H9 (cell line): ENCODE results near the gene TKFC. TPM values are rescaled to one million over a fixed set of nuclear protein-coding genes. Genes with fewer than 3 reads are reported as not detected.

ENCODE experiments used
- DNase-seq: peaks from one replicate; pipeline ENCODE4 v3.0.0-alpha.2; 2017
- H2AFZ ChIP-seq: one replicate; pipeline ENCODE4 v1.6.1; 2013; ENCODE audit warnings: mild to moderate bottlenecking, low read length, control low read depth, moderate library complexity
- H2AK5ac ChIP-seq: 2 replicates; pipeline ENCODE4 v1.6.1; 2013; ENCODE audit warnings: low read length, control low read depth, mixed read lengths; ENCODE audit not compliant: insufficient read length
- H2BK120ac ChIP-seq: one replicate; pipeline ENCODE4 v1.6.1; 2013; ENCODE audit warnings: low read depth, mild to moderate bottlenecking, low read length, control low read depth, inconsistent platforms; ENCODE audit not compliant: poor library complexity, severe bottlenecking
- H2BK12ac ChIP-seq: 2 replicates; pipeline ENCODE4 v1.6.1; 2013; ENCODE audit warnings: low read length, control low read depth, mixed read lengths, low read depth; ENCODE audit not compliant: insufficient read length
- H2BK15ac ChIP-seq: 2 replicates; pipeline ENCODE4 v1.6.1; 2013; ENCODE audit warnings: low read depth, low read length, control low read depth
- H2BK20ac ChIP-seq: one replicate; pipeline ENCODE4 v1.6.1; 2013; ENCODE audit warnings: low read depth, mild to moderate bottlenecking, low read length, control low read depth, inconsistent platforms; ENCODE audit not compliant: poor library complexity, severe bottlenecking
- H2BK5ac ChIP-seq: 2 replicates; pipeline ENCODE4 v1.6.1; 2013; ENCODE audit warnings: low read length, control low read depth, mixed read lengths; ENCODE audit not compliant: insufficient read length
- H3K14ac ChIP-seq: 2 replicates; pipeline ENCODE4 v1.6.1; 2013; ENCODE audit warnings: low read length, control low read depth; ENCODE audit not compliant: insufficient read depth
- H3K18ac ChIP-seq: 2 replicates; pipeline ENCODE4 v1.6.1; 2013; ENCODE audit warnings: low read depth, mild to moderate bottlenecking, mixed read lengths, low read length, control low read depth; ENCODE audit not compliant: insufficient read length
- H3K23ac ChIP-seq: 2 replicates; pipeline ENCODE4 v1.6.1; 2013; ENCODE audit warnings: low read length, control low read depth, mixed read lengths, low read depth; ENCODE audit not compliant: insufficient read length
- H3K23me2 ChIP-seq: 2 replicates; pipeline ENCODE4 v1.6.1; 2013; ENCODE audit warnings: low read depth, mild to moderate bottlenecking, mixed read lengths, low read length, control low read depth; ENCODE audit not compliant: insufficient read length, poor library complexity, severe bottlenecking
- H3K27ac ChIP-seq: 2 replicates; pipeline ENCODE4 v1.5.1; 2013; ENCODE audit warnings: low read length, control low read depth, mixed read lengths, low read depth; ENCODE audit not compliant: insufficient read length
- H3K27me3 ChIP-seq: 2 replicates; pipeline ENCODE4 v1.6.1; 2013; ENCODE audit warnings: low read length, control low read depth, inconsistent platforms; ENCODE audit not compliant: insufficient read depth
- H3K4ac ChIP-seq: 2 replicates; pipeline ENCODE4 v1.6.1; 2013; ENCODE audit warnings: low read depth, mild to moderate bottlenecking, control low read depth, inconsistent platforms, low read length, moderate library complexity
- H3K4me1 ChIP-seq: 2 replicates; pipeline ENCODE4 v1.6.1; 2013; ENCODE audit warnings: low read length, control low read depth, inconsistent platforms; ENCODE audit not compliant: insufficient read depth
- H3K4me2 ChIP-seq: 2 replicates; pipeline ENCODE4 v1.6.1; 2013; ENCODE audit warnings: low read length, control low read depth, mixed read lengths; ENCODE audit not compliant: insufficient read length, insufficient read depth
- H3K56ac ChIP-seq: 2 replicates; pipeline ENCODE4 v1.6.1; 2013; ENCODE audit warnings: low read depth, mild to moderate bottlenecking, mixed read lengths, low read length, control low read depth; ENCODE audit not compliant: insufficient read length
- H3K79me1 ChIP-seq: 2 replicates; pipeline ENCODE4 v1.6.1; 2013; ENCODE audit warnings: low read depth, mild to moderate bottlenecking, moderate library complexity, low read length, control low read depth, inconsistent platforms; ENCODE audit not compliant: insufficient read depth, poor library complexity, severe bottlenecking
- H3K79me2 ChIP-seq: 2 replicates; pipeline ENCODE4 v1.6.1; 2013; ENCODE audit warnings: low read length, control low read depth, inconsistent platforms; ENCODE audit not compliant: insufficient read depth
- H3K9ac ChIP-seq: 2 replicates; pipeline ENCODE4 v1.6.1; 2013; ENCODE audit warnings: low read length, control low read depth, mixed read lengths; ENCODE audit not compliant: insufficient read length; ENCODE audit errors: extremely low read depth
- H3K9me3 ChIP-seq: one replicate; pipeline ENCODE4 v1.6.1; 2013; ENCODE audit warnings: low read depth, low read length, inconsistent platforms; ENCODE audit not compliant: control insufficient read depth
- H3T11ph ChIP-seq: one replicate; pipeline ENCODE4 v1.6.1; 2013; ENCODE audit warnings: mild to moderate bottlenecking, low read length, control low read depth, inconsistent platforms
- H4K20me1 ChIP-seq: one replicate; pipeline ENCODE4 v1.6.1; 2013; ENCODE audit not compliant: control insufficient read depth, insufficient read length, insufficient read depth
- H4K5ac ChIP-seq: 2 replicates; pipeline ENCODE4 v1.6.1; 2013; ENCODE audit warnings: low read depth, mild to moderate bottlenecking, mixed read lengths, low read length, control low read depth; ENCODE audit not compliant: insufficient read length
- H4K8ac ChIP-seq: replicated peaks from 2 replicates; pipeline ENCODE4 v1.6.1; 2013; ENCODE audit warnings: low read length, control low read depth, mixed read lengths, low read depth; ENCODE audit not compliant: insufficient read length
- H4K91ac ChIP-seq: 2 replicates; pipeline ENCODE4 v1.6.1; 2013; ENCODE audit warnings: low read depth, mild to moderate bottlenecking, moderate library complexity, mixed read lengths, low read length, control low read depth; ENCODE audit not compliant: insufficient read length
- H3K27ac Mint-ChIP-seq, 3 experiments: 2 replicates in 2 of 3; 3 replicates in 1 of 3; pipeline ENCODE4 v1.8.0; 2020 to 2021; ENCODE audit warnings: mixed read lengths in 3 of 3, mild to moderate bottlenecking in 1 of 3, moderate library complexity in 1 of 3
- H3K27me3 Mint-ChIP-seq: 2 replicates; pipeline ENCODE4 v1.8.0; 2021; ENCODE audit warnings: low read depth, mild to moderate bottlenecking, moderate library complexity, mixed read lengths
- H3K36me3 Mint-ChIP-seq, 3 experiments: 2 replicates in 2 of 3; 3 replicates in 1 of 3; pipeline ENCODE4 v1.8.0; 2020 to 2021; ENCODE audit warnings: low read depth in 3 of 3, mixed read lengths in 3 of 3; ENCODE audit not compliant: insufficient read depth in 1 of 3
- H3K4me1 Mint-ChIP-seq, 2 experiments: 2 replicates each; pipeline ENCODE4 v1.8.0; 2020; ENCODE audit warnings: mixed read lengths in 2 of 2
- H3K4me3 Mint-ChIP-seq, 2 experiments: 2 replicates in 1 of 2; 3 replicates in 1 of 2; pipeline ENCODE4 v1.8.0; 2020 to 2021; ENCODE audit warnings: mild to moderate bottlenecking in 2 of 2, mixed read lengths in 2 of 2, moderate library complexity in 1 of 2
- H3K9me3 Mint-ChIP-seq, 2 experiments: 2 replicates in 1 of 2; 3 replicates in 1 of 2; pipeline ENCODE4 v1.8.0; 2020; ENCODE audit warnings: mild to moderate bottlenecking in 2 of 2, mixed read lengths in 2 of 2, moderate library complexity in 1 of 2
- WGBS: extraction: QIAGEN DNeasy Blood & Tissue Kit; methylation state at CpG from one replicate; pipeline ENCODE4 v1.1.7; 2013; ENCODE audit warnings: missing lambda C conversion rate, low lambda C conversion rate, mixed read lengths; ENCODE audit not compliant: insufficient read length; ENCODE audit errors: extremely low coverage; 5-methylcytosine and 5-hydroxymethylcytosine counted together
- total RNA-seq: library from RNA; stranded (reverse); gene quantifications from 2 replicates; pipeline ENCODE4 v1.2.1, GENCODE V29; 2021
- TF ChIP-seq, protein P1 (sequence below): fragments of 200-600 bp; sonication (generic); conservative IDR thresholded peaks from 3 replicates; pipeline ENCODE4 v1.8.0; 2021; ENCODE audit warnings: antibody characterized with exemption, mild to moderate bottlenecking

The TKFC gene
- total RNA-seq, 1 experiment from 2014 or later = 59.0 TPM

GRCh38 chr11:61384271-61385242 is 51.5 kb downstream of the TKFC start:
- H3K36me3 Mint-ChIP-seq = peaks cover 0 to under 1% (median 0%) of the 10 kb centered on the region in 3 experiments; a peak in 1 of 7 replicates
- H4K20me1 ChIP-seq = no peaks in the 10 kb centered on the region
- no peak overlapping the region for H3K4me3 Mint-ChIP-seq
- peaks cover 0 to 1% of the 10 kb centered on the region in 2 experiments; a peak in 1 of 5 replicates for H3K9me3 Mint-ChIP-seq
- no peak overlapping the region for H3K4ac ChIP-seq
- H2BK20ac ChIP-seq = no peak overlapping the region
- H3K23me2 ChIP-seq = no peaks in the 10 kb centered on the region
- peaks cover 6% of the 10 kb centered on the region for H3K27me3 Mint-ChIP-seq
- H4K8ac ChIP-seq = no peak overlapping the region
- peak; percentile 44 for DNase-seq
- no peaks in the 10 kb centered on the region for H3K4me1 ChIP-seq
- H3K56ac ChIP-seq = no peak overlapping the region
- H3K18ac ChIP-seq = no peak overlapping the region
- no peak overlapping the region for H3T11ph ChIP-seq
- H3K79me1 ChIP-seq = no peaks in the 10 kb centered on the region
- no peak overlapping the region for H3K4me2 ChIP-seq
- H4K5ac ChIP-seq = no peak overlapping the region
- H2AFZ ChIP-seq = no peak overlapping the region
- H3K14ac ChIP-seq = no peak overlapping the region
- no peaks in the 10 kb centered on the region for H3K79me2 ChIP-seq
- TF ChIP-seq, protein P1, sequence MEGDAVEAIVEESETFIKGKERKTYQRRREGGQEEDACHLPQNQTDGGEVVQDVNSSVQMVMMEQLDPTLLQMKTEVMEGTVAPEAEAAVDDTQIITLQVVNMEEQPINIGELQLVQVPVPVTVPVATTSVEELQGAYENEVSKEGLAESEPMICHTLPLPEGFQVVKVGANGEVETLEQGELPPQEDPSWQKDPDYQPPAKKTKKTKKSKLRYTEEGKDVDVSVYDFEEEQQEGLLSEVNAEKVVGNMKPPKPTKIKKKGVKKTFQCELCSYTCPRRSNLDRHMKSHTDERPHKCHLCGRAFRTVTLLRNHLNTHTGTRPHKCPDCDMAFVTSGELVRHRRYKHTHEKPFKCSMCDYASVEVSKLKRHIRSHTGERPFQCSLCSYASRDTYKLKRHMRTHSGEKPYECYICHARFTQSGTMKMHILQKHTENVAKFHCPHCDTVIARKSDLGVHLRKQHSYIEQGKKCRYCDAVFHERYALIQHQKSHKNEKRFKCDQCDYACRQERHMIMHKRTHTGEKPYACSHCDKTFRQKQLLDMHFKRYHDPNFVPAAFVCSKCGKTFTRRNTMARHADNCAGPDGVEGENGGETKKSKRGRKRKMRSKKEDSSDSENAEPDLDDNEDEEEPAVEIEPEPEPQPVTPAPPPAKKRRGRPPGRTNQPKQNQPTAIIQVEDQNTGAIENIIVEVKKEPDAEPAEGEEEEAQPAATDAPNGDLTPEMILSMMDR = peak; percentile 55; the same call in 2 of the 3 replicates
- H3K27me3 ChIP-seq = no peaks in the 10 kb centered on the region
- H2BK15ac ChIP-seq = no peak overlapping the region
- no CpG with 5 or more reads among the region's 15 CpGs for WGBS
- no peak overlapping the region for H4K91ac ChIP-seq
- H3K9me3 ChIP-seq = no peaks in the 10 kb centered on the region
- H2AK5ac ChIP-seq = no peak overlapping the region
- H3K9ac ChIP-seq = no peak overlapping the region
- H3K4me1 Mint-ChIP-seq = peaks cover 5% of the 10 kb centered on the region in 2 experiments; a peak in 3 of 4 replicates
- no peak overlapping the region for H2BK120ac ChIP-seq
- H3K27ac Mint-ChIP-seq = no peak overlapping the region
- no peak overlapping the region for H3K23ac ChIP-seq
- no peak overlapping the region for H2BK12ac ChIP-seq
- H3K27ac ChIP-seq = no peak overlapping the region
- no peak overlapping the region for H2BK5ac ChIP-seq
